Central memory CD8-positive, alpha-beta T cell (primary cell): ENCODE data around the gene GAB1.

Experiments
- ATAC-seq: fragments of 150-1000 bp; cut with Tn5 transposase; replicated peaks from 2 replicates; pipeline ENCODE4 v1.10.0; 2022; ENCODE audit warnings: mild to moderate bottlenecking, moderate FRiP score, moderate number of reproducible peaks; ENCODE audit not compliant: poor library complexity, severe bottlenecking; ENCODE audit errors: extremely low read depth
- DNase-seq, 2 donors: peaks; one replicate each; pipeline ENCODE4 v3.0.0; 2021; ENCODE audit warnings: low spot score in 2 of 2
- H3K27ac Mint-ChIP-seq: one replicate; pipeline ENCODE4 v1.8.0; 2022; ENCODE audit warnings: low read depth, mild to moderate bottlenecking, moderate library complexity, mixed read lengths
- H3K27me3 Mint-ChIP-seq: one replicate; pipeline ENCODE4 v1.8.0; 2022; ENCODE audit warnings: mixed read lengths
- H3K36me3 Mint-ChIP-seq: one replicate; pipeline ENCODE4 v1.8.0; 2022; ENCODE audit warnings: mild to moderate bottlenecking, moderate library complexity, mixed read lengths; ENCODE audit not compliant: insufficient read depth
- H3K4me1 Mint-ChIP-seq: one replicate; pipeline ENCODE4 v1.8.0; 2022; ENCODE audit warnings: mixed read lengths
- H3K4me3 Mint-ChIP-seq: one replicate; pipeline ENCODE4 v1.8.0; 2022; ENCODE audit warnings: mild to moderate bottlenecking, moderate library complexity, mixed read lengths
- H3K9me3 Mint-ChIP-seq: one replicate; pipeline ENCODE4 v1.8.0; 2022; ENCODE audit warnings: mixed read lengths

GAB1 gene

DNA sequence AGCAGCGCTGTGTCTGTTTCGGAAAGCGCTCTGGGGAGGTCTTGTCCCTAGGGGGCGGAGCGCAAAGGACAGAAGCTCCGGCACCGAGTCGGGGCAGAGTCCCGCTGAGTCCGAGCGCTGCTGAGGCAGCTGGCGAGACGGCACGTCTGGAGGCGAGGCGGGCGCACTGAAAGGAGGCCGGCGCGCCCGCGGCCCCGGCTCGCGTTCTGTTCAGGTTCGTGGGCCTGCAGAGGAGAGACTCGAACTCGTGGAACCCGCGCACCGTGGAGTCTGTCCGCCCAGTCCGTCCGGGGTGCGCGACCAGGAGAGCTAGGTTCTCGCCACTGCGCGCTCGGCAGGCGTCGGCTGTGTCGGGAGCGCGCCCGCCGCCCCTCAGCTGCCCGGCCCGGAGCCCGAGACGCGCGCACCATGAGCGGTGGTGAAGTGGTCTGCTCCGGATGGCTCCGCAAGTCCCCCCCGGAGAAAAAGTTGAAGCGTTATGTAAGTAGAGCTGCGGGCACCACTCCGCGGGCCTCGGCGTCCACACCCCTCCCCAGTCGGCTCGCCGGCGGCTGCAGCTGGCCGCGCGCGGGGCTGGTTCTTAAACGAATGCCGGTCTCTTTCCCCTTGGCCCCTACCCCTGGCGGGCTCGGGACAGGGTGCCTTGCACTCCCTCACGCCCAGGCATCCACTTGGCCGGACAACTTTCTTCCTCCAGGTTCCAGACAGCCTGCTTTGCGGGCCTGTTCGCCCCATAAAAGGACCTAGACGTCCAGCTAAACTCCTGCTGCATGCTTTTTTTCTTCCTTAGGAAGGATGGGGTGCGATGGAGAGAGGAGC, at the start of gene GAB1:
GAB1 (plus strand) TSS at position 96 of the 819 bp plus-strand sequence; CDS start at position 409, 313 bp downstream.
- no peak for DNase-seq
- H3K9me3 Mint-ChIP-seq: no peaks in the 10 kb centered on the region
- no peak within 1 kb of the TSS for H3K27ac Mint-ChIP-seq
- no peak for ATAC-seq
- peaks cover 60% of the 10 kb centered on the region for H3K27me3 Mint-ChIP-seq
- peaks cover 6% of the 10 kb centered on the region for H3K4me1 Mint-ChIP-seq
- no peaks in the 10 kb centered on the region for H3K36me3 Mint-ChIP-seq
- peak within 1 kb of the TSS; percentile 69 for H3K4me3 Mint-ChIP-seq

DNA sequence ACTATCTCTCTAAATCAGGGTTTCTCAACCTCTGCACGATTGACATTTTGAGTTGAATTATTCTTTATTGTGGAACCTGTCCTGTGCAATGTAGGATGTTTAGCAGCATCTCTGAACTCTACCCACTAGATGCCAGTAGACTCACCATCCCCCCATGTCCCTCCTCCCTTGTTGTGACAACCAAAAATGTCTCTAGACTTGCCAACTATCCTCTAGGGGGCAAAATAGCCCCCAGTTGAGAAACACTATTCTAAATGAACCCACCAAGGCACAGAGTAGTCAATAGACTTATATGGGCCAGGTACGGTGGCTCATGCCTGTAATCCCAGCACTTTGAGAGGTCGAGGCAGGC, 49.1 kb upstream of the GAB1 start:
- Mint-ChIP-seq H3K4me3 (no peak overlapping the region), H3K27me3 (peaks cover 13% of the 10 kb centered on the region), H3K27ac (no peak overlapping the region), H3K36me3 (no peaks in the 10 kb centered on the region), H3K9me3 (no peaks in the 10 kb centered on the region), H3K4me1 (no peaks in the 10 kb centered on the region)
- ATAC-seq (no peak), DNase-seq (no peak)

DNA sequence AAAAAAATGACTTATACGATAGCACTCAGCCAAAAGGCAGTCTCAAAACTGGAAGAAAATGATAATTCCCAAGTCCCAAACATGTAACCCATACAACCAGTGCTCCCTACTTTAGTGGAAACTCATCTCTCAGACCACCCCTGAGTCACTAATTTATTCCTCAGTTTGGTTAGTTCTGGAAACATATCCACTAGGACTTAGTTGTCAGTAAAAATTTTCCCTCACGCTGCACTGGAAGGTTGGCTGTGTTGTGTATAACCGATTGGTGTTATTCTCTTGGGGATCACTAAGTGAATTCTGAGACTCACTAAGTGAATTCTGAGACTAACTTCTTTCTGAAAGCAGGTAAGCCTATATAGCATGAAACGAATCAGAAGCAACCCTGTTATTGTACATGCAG, 48.5 kb upstream of the GAB1 start:
- DNase-seq (no peak), ATAC-seq (no peak)
- no peaks in the 10 kb centered on the region for H3K9me3 Mint-ChIP-seq
- H3K36me3 Mint-ChIP-seq: no peaks in the 10 kb centered on the region
- no peak overlapping the region for H3K4me3 Mint-ChIP-seq
- no peak overlapping the region for H3K27ac Mint-ChIP-seq
- no peaks in the 10 kb centered on the region for H3K4me1 Mint-ChIP-seq
- peaks cover 11% of the 10 kb centered on the region for H3K27me3 Mint-ChIP-seq

DNA sequence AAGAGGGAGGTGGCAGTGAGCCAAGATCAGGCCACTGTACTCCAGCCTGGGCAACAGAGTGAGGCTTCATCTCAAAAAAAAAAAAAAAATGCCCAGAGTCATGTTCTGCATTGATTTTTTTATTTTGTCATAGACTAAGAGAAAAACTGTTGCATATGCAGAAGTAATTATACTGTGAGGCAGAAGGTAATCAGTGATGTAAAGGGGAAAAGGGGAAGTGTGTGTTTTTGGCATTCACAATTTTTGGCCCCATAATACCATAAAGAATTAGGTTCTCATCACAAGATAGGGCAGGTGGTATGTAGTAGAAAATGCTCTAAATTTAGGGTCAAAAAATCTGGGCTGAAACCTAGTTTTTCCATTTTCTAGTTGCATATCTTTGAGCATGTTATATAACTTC, 47.3 kb upstream of the GAB1 start:
- no peaks in the 10 kb centered on the region for H3K9me3 Mint-ChIP-seq
- no peaks in the 10 kb centered on the region for H3K4me1 Mint-ChIP-seq
- ATAC-seq (no peak), DNase-seq (no peak)
- no peak overlapping the region for H3K27ac Mint-ChIP-seq
- H3K36me3 Mint-ChIP-seq: no peaks in the 10 kb centered on the region
- H3K4me3 Mint-ChIP-seq: no peak overlapping the region
- H3K27me3 Mint-ChIP-seq: peaks cover 11% of the 10 kb centered on the region

DNA sequence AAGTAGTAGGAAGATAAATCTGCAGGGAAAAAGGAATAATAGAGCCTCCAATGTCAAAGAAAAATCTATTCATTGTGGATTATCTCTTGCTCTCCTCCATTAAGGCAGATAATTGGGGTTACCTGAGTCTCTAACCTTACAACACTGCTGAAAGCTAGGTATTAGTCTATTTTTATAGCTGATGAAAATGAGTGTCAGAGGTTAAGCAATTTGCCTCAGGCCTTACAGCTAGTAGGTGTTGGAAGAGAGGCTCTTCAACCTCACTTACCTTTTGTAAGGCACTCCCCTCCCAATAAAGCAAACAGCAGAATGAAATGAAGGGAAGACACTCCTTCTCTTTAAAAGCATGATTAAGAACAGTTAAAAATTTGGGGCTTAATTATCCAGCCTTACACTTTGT, 45.4 kb upstream of the GAB1 start:
- H3K27me3 Mint-ChIP-seq: peaks cover 7% of the 10 kb centered on the region
- no peaks in the 10 kb centered on the region for H3K9me3 Mint-ChIP-seq
- no peaks in the 10 kb centered on the region for H3K36me3 Mint-ChIP-seq
- no peak for ATAC-seq
- no peaks in the 10 kb centered on the region for H3K4me1 Mint-ChIP-seq
- H3K4me3 Mint-ChIP-seq: no peak overlapping the region
- H3K27ac Mint-ChIP-seq: no peak overlapping the region
- no peak for DNase-seq

DNA sequence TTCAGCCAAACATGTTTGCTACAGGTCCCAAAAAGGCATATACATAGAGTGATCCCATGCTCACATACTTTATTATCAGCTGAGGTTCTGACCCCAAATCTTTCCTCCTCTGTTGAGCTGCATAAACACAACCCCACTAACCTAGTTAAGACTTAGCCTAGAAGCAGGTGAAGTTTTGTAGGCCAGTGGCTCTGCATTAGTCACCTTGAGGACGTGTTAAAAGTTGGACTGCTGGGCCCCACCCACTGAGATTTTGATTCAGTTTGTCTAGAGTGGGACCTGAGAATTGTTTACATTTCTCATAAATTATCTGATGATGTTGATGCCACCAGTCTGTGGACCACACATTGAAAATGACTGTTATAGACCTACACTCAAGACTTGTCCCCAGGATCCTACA, 43.8 kb upstream of the GAB1 start:
- H3K36me3 Mint-ChIP-seq: no peaks in the 10 kb centered on the region
- no peak overlapping the region for H3K4me3 Mint-ChIP-seq
- no peaks in the 10 kb centered on the region for H3K9me3 Mint-ChIP-seq
- no peak for DNase-seq
- ATAC-seq: no peak
- no peaks in the 10 kb centered on the region for H3K4me1 Mint-ChIP-seq
- H3K27ac Mint-ChIP-seq: no peak overlapping the region
- no peaks in the 10 kb centered on the region for H3K27me3 Mint-ChIP-seq

DNA sequence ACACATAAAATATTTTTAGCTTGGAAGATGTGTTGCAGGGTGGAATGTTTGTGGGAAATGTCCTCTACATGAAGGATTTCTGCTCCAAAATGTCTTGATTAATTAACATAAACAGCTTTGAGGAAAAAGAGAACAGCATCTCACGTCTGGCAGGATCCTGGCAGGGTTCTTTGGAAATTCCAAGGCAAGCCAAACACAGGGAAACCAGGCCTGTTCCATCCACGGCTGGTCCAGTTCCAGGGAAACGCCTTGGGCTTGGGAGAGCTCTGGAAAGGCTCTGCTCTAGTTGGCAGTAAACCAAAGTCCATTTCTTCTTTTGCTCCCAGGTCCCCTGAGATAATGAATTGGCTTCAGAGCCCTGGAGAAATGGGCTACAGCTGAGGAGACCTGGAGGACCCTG, 42.4 kb upstream of the GAB1 start:
- DNase-seq (no peak), ATAC-seq (no peak)
- Mint-ChIP-seq H3K9me3 (no peaks in the 10 kb centered on the region), H3K4me3 (no peak overlapping the region), H3K27me3 (peaks cover 6% of the 10 kb centered on the region), H3K4me1 (no peaks in the 10 kb centered on the region), H3K27ac (no peak overlapping the region), H3K36me3 (no peaks in the 10 kb centered on the region)

DNA sequence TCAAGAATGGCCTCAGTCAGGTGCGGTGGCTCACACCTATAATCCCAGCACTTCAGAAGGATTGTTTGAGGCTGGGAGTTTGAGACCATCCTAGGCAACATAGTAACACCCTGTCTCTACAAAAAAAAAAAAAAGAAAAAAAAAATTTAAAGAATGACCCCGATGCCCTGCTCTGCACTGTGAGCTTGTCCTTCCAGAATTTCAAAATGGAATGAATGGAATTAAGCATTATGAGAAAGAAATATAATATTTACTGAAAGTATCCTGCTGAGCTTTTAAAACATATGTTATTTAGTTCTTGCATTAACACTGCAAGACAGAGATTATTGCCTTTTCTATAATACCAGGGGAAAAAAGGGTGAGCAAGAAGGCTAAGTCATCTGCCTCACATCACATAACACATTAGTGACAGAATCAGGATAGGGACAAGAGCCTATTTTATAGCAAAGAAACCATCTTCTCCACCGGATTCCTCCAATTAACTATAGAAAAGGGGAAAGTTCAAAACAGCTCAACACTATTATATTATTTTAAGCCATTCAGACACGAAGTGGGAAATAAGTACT, 41.9 kb upstream of the GAB1 start:
- Mint-ChIP-seq H3K4me1 (no peaks in the 10 kb centered on the region), H3K27ac (no peak overlapping the region), H3K27me3 (peaks cover 11% of the 10 kb centered on the region), H3K4me3 (no peak overlapping the region), H3K36me3 (no peaks in the 10 kb centered on the region), H3K9me3 (no peaks in the 10 kb centered on the region)
- no peak for DNase-seq
- no peak for ATAC-seq

DNA sequence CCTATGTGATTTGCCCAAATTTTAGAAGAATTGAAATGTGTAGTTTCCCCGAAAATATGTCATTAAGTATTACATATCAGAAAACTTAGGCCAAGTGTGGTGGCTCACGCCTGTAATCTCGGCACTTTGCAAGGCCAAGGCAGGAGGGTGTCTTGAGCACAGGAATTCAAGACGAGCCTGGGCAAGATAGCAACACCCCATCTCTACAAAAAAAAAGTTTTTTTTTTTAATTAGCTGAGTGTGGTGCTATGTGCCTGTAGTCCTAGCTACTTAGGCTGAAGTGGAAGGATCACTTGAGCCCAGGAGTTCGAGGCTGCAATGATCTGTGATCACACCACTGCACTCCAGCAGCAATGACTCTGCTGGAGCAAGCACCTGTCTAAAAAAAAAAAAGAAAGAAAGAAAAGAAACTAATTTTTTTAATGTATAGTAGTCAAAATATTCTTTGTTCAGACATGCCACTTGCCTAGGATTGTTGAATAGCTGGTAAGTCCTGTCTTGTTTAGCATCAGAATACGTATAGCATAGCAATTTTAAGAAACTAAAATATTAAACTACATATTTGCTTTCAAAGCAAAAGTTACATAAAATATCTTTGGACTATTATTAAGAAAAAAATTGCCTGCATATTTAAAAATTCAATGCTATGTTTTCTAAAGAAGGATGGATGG, 40.1 kb upstream of the GAB1 start:
- DNase-seq (no peak), ATAC-seq (no peak)
- Mint-ChIP-seq H3K9me3 (no peaks in the 10 kb centered on the region), H3K27ac (no peak overlapping the region), H3K27me3 (peaks cover 21% of the 10 kb centered on the region), H3K36me3 (no peaks in the 10 kb centered on the region), H3K4me1 (no peaks in the 10 kb centered on the region), H3K4me3 (no peak overlapping the region)

DNA sequence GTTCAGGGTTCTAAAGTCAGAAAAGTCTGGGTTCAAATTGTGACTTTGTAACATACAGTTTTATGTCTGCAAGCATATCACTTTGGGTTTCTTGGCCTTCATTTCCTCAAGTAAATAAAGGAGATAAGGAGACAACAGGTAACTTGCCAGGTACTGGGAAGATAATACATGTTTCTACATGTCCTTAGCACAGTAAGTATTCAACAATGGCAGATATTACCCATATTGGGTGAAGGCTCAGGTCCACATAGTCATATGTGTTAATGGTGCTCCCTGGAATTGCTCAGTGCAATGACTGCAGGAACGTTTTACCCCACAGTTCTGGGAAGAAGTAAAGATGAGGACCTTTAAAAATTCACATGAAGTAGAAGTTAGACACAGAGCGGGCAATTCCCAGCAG, 35.8 kb upstream of the GAB1 start:
- H3K9me3 Mint-ChIP-seq: no peaks in the 10 kb centered on the region
- no peaks in the 10 kb centered on the region for H3K36me3 Mint-ChIP-seq
- peaks cover 21% of the 10 kb centered on the region for H3K27me3 Mint-ChIP-seq
- H3K4me3 Mint-ChIP-seq: no peak overlapping the region
- H3K4me1 Mint-ChIP-seq: no peaks in the 10 kb centered on the region
- DNase-seq: no peak
- H3K27ac Mint-ChIP-seq: no peak overlapping the region
- no peak for ATAC-seq

DNA sequence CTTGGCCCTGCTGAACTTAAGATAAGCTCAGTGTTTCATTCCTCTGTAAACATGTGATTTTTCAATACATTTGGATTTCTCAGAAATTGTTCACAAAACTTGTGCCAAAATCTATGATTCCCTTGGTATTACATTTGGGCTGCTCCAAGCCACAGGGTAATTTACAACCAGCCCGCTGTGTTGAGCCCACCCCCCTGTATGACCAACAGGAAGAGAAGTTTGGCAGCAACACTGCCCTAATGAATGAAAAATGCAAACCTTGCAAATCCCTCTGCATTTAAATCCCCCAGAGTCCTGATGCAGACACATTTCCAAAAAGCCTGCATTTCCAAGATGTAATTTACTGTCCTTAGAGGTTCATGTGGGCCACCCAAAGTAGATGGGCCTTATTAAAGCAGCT, 34.1 kb upstream of the GAB1 start:
- H3K36me3 Mint-ChIP-seq: no peaks in the 10 kb centered on the region

DNA sequence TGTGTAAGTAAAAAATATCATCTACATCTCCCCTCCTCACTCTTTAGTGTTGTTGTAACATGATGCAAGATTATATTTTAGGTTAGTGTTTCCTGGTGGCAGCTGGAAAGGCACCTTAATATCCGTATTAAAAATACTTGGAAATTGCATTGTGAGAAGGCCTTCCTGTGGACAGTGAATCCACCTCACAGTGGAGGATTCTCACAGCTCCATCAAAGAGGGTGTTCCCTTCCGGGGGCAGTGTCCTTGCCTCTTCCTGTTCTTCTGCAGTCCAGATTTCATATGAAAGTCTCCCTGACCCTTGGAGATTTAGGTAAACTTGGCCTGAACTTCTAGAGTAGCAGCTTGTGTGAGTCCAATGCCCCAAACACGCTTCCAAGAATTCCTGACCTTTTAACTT, 29.9 kb upstream of the GAB1 start:
- Mint-ChIP-seq H3K9me3 (no peaks in the 10 kb centered on the region), H3K36me3 (no peaks in the 10 kb centered on the region), H3K4me3 (no peak overlapping the region), H3K27me3 (peaks cover 3% of the 10 kb centered on the region), H3K4me1 (no peaks in the 10 kb centered on the region), H3K27ac (no peak overlapping the region)
- ATAC-seq (no peak), DNase-seq (no peak)

More for the DNA sequence above, 34.1 kb upstream of the GAB1 start:
- DNase-seq: no peak
- Mint-ChIP-seq H3K4me1 (no peaks in the 10 kb centered on the region), H3K27me3 (peaks cover 21% of the 10 kb centered on the region), H3K27ac (no peak overlapping the region), H3K4me3 (no peak overlapping the region), H3K9me3 (no peaks in the 10 kb centered on the region)
- ATAC-seq: no peak

DNA sequence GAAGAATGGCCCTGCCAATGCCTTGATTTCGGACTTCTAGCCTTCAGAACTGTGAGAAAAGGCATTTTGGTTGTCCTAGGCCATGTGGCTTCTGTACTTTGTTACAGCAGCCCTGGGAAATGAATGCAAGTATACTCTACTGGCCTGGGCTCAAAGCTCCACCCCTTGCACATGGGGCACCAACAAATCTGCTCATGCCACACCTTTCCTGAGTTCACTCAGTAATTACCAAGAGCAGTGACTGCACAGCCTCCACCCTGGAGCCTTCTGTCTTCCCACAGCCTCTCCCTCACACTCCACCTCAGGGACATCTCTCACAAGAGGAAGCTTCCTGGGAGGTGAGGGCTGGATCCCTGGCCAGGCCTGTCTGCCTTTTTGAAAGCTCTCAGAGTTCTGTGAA, 29.1 kb upstream of the GAB1 start:
- H3K27me3 Mint-ChIP-seq: peaks cover 10% of the 10 kb centered on the region
- H3K36me3 Mint-ChIP-seq: no peaks in the 10 kb centered on the region
- no peak overlapping the region for H3K4me3 Mint-ChIP-seq
- no peak overlapping the region for H3K27ac Mint-ChIP-seq
- DNase-seq (no peak), ATAC-seq (no peak)
- H3K4me1 Mint-ChIP-seq: no peaks in the 10 kb centered on the region
- no peaks in the 10 kb centered on the region for H3K9me3 Mint-ChIP-seq
